22Rv1 (cell line): ENCODE results near the gene ZNF35.

Experiments used
- H3K27ac ChIP-seq: fragments of 450-650 bp; 2 replicates; pipeline ENCODE4 v1.5.1; 2017
- ZFX ChIP-seq: fragments of 450-650 bp; IDR thresholded peaks from 2 replicates; pipeline ENCODE4 v1.6.1; 2017; ENCODE audit warnings: antibody characterized with exemption, borderline replicate concordance
- TF ChIP-seq, protein P1 (sequence below): fragments of 450-650 bp; IDR thresholded peaks from 2 replicates; pipeline ENCODE4 v1.5.1; 2017; ENCODE audit warnings: mild to moderate bottlenecking

ZNF35 gene

DNA sequence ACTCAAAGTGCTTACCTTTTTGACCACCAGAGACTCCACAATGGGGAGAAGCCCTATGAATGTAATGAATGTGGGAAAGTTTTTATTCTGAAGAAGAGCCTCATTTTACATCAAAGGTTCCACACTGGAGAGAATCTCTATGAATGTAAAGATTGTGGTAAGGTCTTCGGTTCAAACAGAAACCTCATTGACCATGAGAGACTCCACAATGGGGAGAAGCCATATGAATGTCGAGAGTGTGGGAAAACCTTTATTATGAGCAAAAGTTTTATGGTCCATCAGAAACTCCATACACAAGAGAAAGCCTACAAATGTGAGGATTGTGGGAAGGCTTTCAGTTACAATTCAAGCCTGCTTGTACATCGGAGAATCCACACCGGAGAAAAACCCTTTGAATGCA is 5.5 kb upstream of the ZNF35 start:
- TF ChIP-seq ZFX, result no peak
- TF ChIP-seq, protein P1, sequence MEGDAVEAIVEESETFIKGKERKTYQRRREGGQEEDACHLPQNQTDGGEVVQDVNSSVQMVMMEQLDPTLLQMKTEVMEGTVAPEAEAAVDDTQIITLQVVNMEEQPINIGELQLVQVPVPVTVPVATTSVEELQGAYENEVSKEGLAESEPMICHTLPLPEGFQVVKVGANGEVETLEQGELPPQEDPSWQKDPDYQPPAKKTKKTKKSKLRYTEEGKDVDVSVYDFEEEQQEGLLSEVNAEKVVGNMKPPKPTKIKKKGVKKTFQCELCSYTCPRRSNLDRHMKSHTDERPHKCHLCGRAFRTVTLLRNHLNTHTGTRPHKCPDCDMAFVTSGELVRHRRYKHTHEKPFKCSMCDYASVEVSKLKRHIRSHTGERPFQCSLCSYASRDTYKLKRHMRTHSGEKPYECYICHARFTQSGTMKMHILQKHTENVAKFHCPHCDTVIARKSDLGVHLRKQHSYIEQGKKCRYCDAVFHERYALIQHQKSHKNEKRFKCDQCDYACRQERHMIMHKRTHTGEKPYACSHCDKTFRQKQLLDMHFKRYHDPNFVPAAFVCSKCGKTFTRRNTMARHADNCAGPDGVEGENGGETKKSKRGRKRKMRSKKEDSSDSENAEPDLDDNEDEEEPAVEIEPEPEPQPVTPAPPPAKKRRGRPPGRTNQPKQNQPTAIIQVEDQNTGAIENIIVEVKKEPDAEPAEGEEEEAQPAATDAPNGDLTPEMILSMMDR, result no peak

DNA sequence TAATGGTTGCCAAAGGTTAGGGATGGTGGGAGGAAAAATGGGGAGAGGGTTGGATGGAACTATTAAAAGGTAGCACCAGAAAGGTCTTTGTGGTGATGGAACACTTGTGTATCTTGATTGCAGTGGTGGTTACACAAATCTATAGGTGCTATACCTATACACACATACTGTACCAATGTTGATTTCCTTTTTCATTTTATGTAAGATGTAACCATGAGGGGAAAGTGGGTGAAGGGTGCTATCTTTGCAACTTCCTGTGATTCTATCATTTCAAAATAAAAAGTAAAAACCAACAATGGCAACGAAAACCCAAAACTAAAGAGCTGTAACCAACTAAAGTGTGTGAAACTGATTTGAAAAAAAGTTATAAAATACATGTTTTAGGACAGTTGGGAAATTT is 761 bp upstream of the ZNF35 start:
- H3K27ac ChIP-seq, result no peak overlapping the region
- TF ChIP-seq ZFX, result no peak
- TF ChIP-seq, protein P1, result no peak

More for the DNA sequence above, 5.5 kb upstream of the ZNF35 start:
- no peak overlapping the region for H3K27ac ChIP-seq

DNA sequence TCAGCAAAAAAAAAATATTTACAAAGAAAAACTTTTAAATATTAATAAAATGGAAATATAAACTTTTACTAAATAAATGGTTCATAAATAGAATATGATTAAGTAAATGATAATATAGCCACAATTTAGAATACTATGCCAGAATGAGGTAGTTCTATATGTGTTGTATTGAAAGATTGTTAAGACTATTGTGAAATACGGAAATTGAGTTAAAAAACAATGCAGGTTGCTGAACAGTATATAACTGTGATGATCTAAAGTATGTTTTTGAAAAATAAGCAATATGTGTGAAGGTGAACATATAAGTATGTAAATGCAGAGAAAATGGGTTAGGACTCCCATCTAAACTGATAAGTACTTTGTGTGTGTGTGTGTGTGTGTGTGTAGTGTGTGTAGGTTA is 1.2 kb downstream of the ZNF35 start:
- TF ChIP-seq ZFX, result no peak
- TF ChIP-seq, protein P1, result no peak
- H3K27ac ChIP-seq, result no peak overlapping the region

DNA sequence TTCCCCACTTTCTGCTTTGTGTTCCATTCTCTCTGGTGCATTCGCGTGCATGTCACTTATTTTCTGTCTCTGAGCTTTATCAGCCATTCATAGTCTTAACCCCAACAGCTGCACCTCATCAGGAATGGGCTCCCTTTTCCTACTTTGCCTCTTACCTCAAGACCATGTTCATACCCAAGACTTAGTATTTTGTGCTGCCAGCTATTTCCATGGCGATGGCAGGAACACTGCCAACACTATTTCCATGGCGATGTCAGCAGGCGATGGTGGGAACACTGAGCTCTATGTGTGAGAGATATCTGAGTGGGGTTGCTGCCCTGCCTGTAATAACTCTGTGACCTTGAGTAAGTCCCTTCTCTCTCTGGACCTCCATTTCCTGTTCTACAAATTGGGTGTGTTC is 5.5 kb downstream of the ZNF35 start:
- TF ChIP-seq ZFX, result no peak
- TF ChIP-seq, protein P1, result no peak
- H3K27ac ChIP-seq, result no peak overlapping the region

DNA sequence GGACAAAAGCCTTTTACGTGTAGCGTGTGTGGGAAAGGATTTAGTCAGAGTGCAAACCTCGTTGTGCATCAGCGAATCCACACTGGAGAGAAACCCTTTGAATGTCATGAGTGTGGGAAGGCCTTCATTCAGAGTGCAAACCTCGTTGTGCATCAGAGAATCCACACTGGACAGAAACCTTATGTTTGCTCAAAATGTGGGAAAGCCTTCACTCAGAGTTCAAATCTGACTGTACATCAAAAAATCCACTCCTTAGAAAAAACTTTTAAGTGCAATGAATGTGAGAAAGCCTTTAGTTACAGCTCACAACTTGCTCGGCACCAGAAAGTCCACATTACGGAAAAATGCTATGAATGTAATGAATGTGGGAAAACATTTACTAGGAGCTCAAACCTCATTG is 10.5 kb downstream of the ZNF35 start:
- TF ChIP-seq, protein P1, result no peak
- H3K27ac ChIP-seq, result no peak overlapping the region

DNA sequence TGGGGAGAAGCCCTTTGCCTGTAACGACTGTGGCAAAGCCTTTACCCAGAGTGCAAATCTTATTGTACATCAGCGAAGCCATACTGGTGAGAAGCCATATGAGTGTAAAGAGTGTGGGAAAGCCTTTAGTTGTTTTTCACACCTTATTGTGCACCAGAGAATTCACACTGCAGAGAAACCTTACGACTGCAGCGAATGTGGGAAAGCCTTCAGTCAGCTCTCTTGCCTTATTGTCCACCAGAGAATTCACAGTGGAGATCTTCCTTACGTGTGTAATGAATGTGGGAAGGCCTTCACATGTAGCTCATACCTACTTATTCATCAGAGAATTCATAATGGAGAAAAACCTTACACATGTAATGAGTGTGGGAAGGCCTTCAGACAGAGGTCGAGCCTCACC is 10.9 kb downstream of the ZNF35 start:
- no peak overlapping the region for H3K27ac ChIP-seq
- TF ChIP-seq, protein P1, result no peak
- no peak for TF ChIP-seq ZFX

DNA sequence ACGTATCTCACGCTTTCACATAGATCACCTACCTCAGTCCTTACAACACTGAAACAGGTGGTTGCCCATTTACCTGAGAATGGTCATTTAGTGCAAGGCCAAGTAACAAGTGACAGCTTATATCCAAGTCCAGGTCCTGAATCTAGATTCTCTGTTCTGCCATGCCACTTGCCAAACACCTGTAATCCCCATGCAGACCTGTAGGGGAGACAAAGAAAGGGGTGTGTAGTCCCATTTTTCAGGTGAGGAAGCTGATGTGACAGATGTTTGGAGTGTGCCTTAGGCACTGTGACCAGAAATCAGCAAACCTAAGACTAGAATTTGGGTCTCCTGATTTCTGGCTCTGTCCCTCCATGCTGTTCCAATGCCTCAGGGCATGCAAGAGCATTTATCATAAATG is 12.7 kb downstream of the ZNF35 start:
- TF ChIP-seq, protein P1, result 0 out of 2 replicates have a peak, but pooled peaks have one; percentile 17
- no peak for TF ChIP-seq ZFX
- no peak overlapping the region for H3K27ac ChIP-seq
